ENCODE measurements around the gene SLC49A3.
"Not testable (repeated sequence)": the region's sequence is repeated elsewhere in the genome, so short reads cannot be mapped to it uniquely, and the experiment has no call there.

SLC49A3 gene

GRCh38 chr4:722169-722725 is 33.3 kb upstream of the SLC49A3 start:
- DNase-seq (ENCODE audit: low spot score), result no peak

DNA sequence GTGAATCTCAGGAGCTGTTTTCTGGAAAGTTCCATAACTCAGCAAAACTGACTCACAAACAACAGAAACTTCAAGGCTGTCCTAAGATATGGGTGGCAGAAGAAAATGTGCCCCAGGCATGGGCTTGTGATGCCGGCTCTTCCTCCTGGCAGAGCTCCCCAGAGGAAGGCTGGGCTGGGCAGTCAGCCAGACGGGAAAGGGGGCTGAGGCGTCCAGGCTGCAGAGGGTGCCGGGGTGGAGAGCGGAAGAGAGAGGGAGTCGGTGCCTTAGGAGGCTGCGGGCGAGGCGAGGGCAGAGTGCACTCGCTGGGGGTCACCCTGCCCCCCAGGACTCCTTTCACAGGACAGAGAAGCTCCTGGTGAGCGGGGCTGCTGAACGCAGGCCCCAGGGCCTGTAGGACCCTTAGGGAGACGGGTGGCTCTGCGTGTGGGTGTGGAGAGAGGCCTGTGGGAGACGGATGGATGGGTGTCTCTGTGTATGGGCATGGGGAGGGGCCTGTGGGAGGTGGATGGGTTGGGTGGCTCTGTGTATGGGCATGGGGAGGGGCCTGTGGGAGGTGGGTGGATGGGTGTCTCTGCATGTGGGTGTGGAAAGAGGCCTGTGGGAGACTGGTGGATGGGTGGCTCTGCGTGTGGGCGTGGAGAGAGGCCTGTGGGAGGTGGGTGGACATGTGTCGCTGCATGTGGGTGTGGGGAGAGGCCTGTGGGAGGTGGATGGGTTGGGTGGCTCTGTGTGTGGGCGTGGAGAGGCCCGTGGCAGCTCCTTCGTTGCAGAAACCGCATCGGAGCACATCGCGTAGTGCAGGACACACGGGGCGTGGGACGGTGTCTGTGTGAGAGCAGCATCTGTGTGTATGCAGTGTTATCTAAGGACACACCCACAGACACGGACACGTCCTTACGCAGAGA is 32.6 kb upstream of the SLC49A3 start:
- DNase-seq (ENCODE audit: low spot score), result no peak

GRCh38 chr4:720111-720860 is 31.3 kb upstream of the SLC49A3 start:
- DNase-seq (ENCODE audit: low spot score), result peak; percentile 41

GRCh38 chr4:718460-718859 is 29.5 kb upstream of the SLC49A3 start:
- no peak for DNase-seq (ENCODE audit: low spot score)

DNA sequence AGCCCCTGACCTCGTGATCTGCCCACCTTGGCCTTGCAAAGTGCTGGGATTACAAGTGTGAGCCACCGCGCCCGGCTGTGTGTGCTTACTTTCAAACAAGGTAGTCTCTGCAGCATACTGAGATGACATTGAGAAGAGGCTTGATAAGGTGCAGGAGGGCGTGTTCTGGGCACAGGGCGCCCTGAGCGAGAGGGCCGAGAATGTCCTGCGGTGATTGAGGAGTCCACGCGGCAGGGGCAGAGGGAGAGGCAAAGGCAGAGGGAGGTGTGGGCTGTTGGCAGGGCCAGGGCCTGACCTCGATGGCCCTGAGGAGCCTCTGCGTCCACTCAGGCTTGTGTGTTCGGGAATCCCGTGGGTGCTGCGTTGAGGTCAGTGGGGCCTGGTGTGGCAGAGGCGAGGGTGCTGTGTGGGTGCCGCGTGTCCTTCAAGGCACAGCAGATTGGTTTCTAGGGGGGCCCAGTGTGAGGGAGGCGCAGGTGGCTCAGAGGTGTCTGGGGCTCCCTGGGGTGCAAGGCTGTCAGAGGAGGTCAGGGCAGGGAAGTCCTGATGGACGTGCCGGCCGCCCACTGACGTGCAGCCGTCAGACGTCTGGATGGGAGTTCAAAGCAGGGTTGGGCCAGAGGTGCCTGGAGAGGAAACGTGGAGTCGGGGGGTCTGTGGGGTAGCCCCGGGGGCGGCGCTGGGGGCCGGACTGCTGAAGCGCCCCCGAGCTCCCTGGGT is 28.8 kb upstream of the SLC49A3 start:
- DNase-seq (ENCODE audit: low spot score), result no peak

- no peak for DNase-seq (ENCODE audit: low spot score)
These were observed 25.1 kb upstream of the SLC49A3 start for GRCh38 chr4:714087-714486.

GRCh38 chr4:712916-713632 is 24.1 kb upstream of the SLC49A3 start:
- no peak for DNase-seq (ENCODE audit: low spot score)

- no peak for DNase-seq (ENCODE audit: low spot score)
These were observed 23.1 kb upstream of the SLC49A3 start for GRCh38 chr4:712093-712492.

GRCh38 chr4:710916-711315 is 22.0 kb upstream of the SLC49A3 start:
- no peak for DNase-seq (ENCODE audit: low spot score)

GRCh38 chr4:710116-710515 is 21.2 kb upstream of the SLC49A3 start:
- no peak for DNase-seq (ENCODE audit: low spot score)

DNA sequence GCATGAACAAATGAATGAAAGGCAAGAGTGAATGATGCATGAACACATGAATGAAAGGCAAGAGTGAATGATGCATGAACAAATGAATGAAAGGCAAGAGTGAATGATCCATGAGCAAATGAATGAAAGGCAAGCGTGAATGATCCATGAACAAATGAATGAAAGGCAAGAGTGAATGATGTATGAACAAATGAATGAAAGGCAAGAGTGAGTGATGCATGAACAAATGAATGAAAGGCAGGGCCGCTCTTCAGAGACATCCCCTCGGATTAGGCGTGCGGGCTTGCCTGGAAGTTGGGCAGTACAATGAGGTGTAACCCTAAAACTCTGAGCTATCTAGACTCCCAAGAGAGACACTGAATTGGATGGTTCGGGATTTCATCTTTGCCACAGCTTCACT is 20.4 kb upstream of the SLC49A3 start:
- DNase-seq (ENCODE audit: low spot score), result no peak

GRCh38 chr4:708631-708933 is 19.6 kb upstream of the SLC49A3 start:
- no peak for DNase-seq (ENCODE audit: low spot score)

DNA sequence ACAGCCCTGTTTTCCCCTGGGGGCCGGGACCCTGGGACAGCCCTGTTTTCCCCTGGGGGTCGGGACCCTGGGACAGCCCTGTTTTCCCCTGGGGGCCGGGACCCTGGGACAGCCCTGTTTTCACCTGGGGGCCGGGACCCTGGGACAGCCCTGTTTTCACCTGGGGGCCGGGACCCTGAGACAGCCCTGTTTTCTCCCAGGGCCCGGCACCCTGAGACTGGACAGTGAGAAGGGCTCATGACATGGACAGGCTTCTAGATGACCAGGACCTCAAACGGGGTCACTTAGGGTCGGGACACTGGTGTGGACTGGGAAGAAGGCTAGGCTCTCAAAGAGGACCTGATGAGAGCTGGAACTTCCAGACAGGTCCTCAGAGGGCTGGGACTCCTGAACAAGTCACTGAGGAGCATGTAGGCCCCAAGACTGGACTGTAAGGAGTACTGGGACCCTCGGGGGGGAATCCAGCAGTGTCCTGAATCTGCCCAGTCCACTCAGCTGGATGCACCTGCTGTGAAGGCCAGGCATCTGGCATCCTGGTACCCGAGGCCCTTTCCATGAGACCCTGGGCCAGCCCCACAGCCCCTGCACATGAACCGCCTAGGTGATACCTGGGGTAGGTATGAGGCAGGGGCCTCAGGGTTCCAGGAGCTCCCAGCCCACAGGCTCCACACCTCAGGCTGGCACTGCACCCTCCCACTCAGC is 19.1 kb upstream of the SLC49A3 start:
- no peak for DNase-seq (ENCODE audit: low spot score)

DNA sequence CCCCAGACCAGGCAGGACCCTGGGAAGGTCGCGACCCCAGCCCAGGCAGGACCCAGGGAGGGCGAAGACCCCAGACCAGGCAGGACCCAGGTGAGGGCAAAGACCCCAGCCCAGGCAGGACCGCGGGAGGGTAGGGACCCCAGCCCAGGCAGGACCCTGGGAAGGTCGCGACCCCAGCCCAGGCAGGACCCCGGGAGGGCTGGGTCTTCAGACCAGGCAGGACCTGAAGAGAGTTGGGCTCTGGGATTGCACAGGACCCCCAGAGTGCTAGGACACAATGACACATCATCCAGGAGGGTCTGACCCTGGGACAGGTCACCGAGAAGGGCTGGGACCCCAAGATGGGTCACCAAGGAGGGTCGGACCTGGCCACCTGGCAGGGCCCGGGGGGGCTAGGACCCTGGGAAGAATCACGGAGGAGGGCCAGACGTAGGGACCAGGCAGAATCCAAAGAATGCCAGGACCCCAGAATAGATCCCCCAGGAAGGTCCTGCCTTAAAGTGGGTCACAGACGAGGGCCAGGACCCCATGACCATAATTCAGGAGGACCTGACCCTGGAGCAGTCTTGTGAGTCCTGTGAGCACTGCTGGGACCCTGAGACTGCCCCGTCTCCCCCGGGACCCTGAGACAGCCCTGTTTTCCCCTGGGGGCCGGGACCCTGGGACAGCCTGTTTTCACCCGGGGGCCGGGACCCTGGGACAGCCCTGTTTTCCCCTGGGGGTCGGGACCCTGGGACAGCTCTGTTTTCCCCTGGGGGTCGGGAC is 18.1 kb upstream of the SLC49A3 start:
- no peak for DNase-seq (ENCODE audit: low spot score)

GRCh38 chr4:706083-706633 is 17.2 kb upstream of the SLC49A3 start:
- DNase-seq (ENCODE audit: low spot score), result not testable (repeated sequence)

DNA sequence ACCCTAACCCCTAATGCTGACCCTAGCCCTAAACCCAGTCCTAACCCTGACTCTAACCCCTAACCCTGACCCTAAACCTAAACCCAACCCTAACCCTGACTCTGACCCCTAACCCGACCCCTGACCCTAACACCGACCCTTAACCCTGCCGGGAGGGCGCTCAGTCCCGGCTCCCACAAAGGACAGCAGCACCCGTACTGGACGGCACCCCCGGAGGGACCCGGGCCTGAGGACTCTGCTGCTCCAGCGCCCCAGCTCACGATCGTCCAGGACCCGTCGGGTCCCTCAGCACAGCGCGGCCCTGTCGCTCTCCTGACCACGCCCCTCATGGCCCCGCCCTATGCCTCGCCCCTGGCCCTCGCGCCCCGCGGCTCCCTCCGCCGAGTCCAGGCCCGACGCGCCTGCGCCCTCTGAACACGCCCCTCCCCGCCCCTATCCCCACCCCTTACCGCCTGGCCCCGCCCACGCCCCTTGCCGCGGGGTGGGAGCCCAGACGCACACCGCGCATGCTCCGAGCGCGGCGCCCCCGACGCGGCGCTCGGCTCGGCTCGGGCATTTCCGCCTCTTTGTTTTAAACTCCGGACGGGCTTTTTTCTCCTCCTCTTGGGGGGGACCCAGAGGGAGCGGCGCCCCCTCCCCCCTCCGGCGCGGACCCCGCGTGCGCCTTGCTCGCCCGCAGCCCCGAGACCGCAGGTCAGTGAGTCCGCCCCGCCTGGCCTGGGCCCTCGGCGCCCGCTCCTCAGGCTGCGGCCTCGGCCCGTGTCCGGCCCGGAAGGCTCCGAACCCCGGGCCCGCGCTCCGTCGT is 16.5 kb upstream of the SLC49A3 start, which contains the start of gene PCGF3:
Gene PCGF3 (plus strand): TSS at position 555 of the 805 bp plus-strand sequence. CDS start 27,849 bp downstream, outside the sequence.
- peak; percentile 92 for DNase-seq (ENCODE audit: low spot score)

- no peak for DNase-seq (ENCODE audit: low spot score)
These were observed 16.0 kb upstream of the SLC49A3 start for GRCh38 chr4:704971-705277.

DNA sequence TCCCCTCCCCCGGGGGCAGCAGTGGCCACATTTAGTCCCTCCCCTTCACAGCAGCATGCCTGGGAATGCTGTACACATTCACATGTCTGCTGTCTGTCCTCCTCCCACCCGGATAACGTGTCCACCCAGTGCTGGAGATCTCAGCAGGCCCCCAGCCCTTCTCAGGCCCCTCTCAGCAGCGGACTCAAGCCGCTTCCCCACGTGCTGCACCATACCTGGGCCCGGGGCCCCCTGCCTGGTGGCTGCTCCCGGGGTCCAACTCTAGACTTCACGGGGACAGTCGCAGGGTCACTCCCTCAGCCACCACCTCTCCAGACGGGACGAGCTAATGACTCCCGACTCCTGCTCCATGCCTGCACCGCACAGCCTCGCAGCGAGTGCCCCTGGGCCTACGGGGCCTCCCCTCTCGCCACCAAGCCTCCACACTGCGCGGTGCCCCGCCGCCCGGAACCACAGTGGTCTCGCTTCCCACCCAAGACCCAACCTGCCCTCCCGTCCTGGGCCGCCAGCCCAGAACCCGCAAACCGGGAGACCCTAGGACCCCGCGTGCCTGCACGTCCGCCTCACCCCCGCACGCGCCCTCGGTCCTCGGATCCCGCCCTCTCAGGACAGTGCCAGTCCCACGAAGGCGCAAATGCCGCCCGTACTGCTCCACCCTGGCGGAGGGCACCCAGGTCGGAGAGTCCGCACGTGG is 15.4 kb upstream of the SLC49A3 start:
- DNase-seq (ENCODE audit: low spot score), result no peak

All from cerebellar cortex (tissue), 1 donor.